Activated CD8-positive, alpha-beta memory T cell treated with anti-CD3 and anti-CD28 coated beads, Interleukin-2, amount 50 U/mL, for 48 hours (primary cell): Measurements from ENCODE around the gene ARPC5L.

ENCODE experiments used
- DNase-seq: peaks from one replicate; pipeline ENCODE4 v3.0.0-alpha.2; 2020

ARPC5L gene

DNA sequence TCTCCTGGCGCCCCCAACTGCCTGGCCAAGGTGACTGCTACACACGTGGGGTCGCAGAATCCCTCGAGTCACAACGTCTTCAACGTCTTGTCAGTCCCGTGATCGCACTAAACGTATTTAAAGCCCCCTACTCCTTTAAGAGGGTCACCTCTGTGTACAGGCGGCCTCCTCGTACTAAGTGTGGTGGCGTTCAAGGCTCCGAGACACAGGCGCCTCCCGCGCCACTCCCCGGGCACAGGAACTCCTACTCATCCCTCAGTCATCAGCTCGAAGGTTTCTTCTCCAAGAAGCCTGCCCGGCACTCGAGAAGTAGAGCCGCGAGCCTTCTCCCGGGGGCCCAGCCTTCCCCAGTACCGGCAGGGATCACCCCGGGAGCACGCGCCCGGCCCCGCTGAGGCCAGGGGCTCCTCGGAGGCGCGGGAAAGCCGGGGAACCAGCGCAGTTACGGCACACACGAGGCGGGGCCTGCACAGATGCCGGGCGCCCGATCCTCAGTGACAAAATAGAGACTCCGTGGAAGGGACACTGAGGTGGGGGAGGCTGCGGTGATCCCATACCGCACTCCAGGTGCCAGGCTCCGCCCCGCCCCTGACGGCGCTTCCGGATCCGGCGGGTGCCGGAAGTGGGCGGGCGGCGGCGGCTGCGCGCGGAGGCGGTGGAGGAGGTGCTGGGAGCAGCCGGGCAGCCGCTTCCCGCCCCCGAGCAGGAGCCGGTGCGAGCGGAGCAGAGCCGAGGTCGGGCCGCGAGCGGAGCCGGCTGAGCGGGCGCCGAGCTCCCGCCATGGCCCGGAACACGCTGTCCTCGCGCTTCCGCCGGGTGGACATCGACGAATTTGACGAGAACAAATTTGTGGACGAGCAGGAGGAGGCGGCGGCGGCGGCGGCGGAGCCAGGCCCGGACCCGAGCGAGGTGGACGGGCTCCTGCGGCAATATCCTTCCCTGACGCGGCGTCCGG is 6.9 kb downstream of the ARPC5L start:
- peak; percentile 97 for DNase-seq

DNA sequence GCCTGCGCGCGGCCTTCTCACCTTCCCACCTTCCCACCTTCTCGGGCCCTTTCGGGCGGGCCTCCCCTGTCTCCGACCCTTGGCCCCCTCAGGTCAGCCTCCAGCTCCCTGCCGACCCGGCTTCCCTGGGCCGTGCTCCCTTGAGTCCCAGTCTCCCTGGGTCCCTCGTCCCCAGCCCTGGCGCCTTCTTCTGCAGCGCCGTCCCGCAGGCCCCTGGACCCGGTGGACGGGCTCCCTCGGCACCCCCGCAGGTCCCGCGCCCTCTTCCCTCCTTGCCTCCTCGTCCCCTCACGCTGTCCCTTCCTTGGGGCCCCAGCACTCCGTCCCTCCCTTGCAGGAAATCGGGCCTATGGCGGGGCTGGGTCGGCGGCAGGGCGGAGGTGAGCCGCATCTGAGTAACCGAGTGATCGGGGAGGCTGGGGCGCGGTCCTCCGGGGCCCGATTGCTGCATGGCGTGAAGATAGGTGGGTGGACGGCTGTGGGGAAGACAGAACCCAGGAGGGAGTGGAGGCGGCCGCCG is 7.6 kb downstream of the ARPC5L start:
- peak; percentile 80 for DNase-seq

DNA sequence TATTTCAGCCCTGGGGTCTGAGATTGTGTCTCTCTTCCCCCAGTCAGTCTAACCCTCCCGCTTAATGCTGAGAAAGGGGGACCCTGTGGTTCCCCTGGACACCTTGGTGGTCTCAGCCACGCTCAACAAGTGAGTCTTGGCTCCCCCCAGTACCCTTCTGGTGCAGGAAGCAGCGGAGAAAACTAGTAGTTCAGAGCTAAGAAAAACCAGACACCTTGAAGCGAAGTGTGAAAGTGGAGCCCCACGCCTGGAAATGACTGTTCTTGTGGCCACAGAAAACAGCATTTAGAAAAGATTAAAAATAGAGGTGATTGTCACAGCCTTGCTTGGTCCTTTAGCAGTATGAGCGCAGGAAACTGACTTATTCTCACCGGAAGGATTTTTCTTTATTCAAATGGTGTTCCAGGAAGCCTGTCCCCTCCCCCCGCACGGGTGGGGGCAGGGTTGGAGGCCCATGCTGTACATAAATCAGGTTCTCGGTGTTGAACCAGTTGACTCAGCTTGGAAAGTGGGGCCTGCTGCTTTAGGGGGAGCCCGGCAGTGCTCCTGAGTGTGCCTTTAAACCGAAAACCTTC is 8.1 kb downstream of the ARPC5L start:
- DNase-seq = peak; percentile 90

DNA sequence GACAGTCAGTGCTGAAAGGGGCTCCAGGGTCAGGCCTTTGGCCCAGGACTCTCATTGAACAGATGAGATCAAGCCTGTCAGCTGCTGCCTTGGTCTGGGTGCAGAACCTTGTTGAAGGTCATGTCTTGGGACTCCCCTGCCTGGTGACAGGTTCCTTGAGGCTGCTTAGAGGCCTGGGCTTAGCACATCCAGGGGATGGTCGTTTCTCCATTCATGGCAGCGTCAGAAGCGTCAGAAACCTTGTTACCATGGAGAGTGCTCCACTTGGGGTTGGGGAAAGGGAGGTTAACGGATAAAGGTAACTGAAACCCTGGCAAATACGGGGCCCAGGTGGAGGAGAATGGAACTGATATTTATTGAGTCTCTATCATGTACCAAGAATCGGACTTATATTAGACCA is 8.8 kb downstream of the ARPC5L start:
- DNase-seq = no peak

DNA sequence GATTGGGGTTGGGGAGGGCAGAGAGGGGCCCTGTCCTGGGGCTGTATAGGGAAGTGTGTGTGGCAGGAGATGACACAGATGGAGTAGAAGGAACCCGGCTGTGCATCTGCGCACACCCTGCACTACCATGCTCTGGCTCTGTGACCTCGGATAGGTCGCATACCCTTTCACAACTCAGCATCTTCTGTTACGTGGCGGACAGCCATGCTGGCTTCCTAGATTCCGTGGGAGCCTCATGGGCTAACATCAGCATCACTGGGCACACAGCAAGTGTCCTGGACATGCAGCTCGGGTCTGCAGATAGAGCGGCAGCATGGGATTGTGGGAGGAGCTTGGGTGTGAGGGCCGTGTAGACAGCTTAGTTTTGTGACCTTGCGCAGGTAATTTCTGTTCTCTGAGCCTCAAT is 9.2 kb downstream of the ARPC5L start:
- no peak for DNase-seq

DNA sequence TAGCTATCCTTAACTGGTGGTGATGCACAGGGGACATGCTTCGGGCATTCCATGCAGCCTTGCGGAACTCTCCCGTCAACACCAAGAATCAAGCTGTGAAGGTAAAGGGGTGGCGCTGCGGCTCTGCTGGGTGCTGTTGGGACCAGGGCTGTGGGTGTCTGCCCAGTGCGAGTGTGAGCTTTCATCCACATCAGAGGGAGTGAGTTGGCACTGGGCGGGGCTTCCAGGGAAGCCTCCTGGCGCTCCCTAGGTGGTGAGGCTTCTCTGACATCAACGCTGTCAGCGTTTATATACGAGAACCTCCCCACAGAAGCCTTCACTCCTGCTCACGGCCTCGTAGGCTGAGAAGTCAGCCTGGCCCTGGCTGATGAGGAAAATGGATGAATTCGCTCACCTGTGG is 11.7 kb downstream of the ARPC5L start:
- DNase-seq = no peak

DNA sequence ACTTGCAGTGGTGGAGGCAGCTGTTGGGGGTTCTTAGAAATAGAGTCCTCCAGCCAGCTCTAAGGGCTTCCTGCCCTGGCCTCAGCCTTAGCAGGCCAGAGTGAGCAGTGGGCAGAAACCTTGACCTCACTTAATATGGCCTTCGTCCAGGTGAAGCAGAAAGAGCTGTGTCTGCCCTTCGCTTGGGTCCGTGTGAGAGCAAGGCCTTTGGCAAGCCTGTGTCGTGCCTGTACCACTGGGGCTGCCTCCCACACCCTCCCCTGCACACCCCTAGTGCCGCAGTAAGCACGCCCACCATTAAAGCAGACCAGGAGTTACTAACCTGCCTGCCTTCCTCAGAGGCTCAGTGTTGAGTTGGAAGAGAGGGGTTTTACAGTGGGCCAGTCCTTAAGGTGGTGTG is 13.6 kb downstream of the ARPC5L start:
- no peak for DNase-seq

DNA sequence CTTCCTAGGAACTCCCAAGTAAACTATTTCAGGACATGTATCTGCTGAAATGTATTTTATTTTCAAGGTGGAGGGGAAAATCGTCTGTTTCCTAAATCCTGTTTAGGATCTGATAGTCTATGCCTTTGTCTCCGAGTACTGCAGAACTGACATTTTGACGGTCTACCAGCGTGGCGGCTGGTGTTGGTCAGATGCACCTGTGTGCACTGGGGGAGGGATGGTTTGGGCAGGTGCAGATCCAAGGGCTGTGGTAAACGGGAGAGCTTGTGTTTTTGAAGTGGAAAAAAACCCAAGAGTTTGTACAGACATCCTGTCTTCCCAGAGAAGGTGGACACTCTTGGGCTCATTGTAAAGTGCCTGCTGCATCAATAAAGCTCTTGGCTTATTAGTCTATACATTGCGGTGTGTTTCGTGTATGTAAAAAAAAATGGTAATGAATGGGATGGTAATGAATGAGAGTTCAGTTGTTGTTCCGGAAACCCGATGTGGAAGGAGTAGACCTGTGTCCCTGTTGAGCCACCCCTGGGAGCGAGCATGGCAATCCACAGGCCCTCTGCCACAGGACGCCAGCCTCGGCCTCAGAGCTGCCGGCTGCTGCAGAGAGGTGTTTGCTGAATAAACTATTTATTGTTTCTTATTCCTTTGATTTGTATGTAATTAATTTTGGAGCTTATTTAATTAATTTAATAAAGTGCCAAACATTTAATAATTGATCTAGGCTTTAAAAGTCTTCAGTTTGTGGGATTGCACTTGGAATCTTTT is 15.3 kb downstream of the ARPC5L start:
- no peak for DNase-seq

DNA sequence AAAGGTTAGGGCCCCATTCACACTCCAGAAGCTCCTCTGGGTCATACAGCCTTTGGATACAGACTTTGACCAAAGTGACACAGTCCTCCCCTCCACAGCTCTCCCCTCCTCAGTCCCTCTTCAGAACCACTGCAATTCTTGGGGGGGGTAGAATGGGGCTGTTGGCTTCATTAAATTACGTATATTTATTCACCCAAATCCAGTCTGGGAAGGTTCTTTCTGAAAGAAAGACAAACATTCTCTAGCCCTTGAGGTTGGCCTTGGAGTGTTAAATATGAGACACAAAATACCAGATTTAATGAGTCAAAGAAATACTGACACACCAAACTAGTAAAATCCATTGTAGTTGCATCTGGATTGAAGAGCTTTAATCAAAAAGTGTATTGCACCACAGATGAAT is 16.1 kb downstream of the ARPC5L start:
- no peak for DNase-seq

DNA sequence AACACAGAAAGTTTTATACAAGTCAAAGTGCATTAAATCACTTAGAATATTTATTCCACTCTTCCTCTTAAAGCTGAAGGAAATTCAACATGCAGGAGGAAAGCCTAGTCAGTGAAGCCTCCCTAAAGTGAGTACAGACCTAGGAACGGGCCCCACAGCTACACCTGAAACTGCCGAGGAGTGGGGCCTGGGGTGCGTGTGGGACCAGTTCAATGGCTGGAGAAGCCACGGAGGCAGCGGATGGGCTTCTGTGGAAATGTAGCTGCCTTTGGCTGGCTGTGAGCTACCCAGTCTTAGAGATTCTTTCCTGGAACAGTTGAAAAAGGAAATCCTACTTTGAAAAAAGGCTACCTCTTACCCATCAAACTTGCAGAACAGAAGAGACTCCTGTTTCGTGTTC is 16.6 kb downstream of the ARPC5L start:
- no peak for DNase-seq

DNA sequence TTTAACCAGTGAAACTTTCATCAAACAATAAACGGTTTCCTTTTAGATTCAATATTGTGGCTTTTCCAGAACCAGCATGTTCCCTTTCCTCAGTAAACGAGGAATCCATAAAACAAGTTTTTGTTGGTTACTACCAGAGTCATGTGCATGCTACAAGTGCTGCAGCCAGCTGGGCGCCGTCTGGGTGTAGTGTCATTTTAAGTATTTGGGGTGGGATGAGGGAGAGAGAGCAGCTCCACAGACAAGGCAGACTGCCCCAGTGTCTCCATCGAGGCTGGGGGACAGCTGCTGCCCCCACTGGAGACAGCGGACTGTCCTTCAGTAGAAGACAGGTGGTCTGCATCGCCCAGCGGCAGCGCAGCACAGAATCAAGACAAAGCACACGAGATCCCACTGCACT is 17.3 kb downstream of the ARPC5L start:
- DNase-seq = no peak

DNA sequence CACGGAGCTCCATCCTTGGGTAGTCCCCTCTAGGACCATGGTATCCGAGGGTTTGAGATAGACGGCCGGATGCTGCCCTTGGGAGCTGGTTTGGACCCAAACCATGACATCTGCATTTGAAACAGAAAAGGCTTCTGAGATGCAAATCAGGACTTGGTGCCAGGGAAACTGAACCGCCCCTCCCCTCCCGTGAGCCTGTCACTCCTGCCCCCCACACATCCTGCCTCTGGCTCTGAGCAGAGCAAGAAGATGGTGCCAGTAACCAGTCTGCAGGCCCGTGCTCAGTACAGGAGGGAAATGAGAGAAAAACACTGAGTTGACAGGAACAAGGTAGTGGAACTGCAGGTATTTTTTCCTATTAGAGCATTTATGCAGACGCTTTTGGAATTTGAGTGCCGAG is 18.6 kb downstream of the ARPC5L start:
- DNase-seq = no peak

DNA sequence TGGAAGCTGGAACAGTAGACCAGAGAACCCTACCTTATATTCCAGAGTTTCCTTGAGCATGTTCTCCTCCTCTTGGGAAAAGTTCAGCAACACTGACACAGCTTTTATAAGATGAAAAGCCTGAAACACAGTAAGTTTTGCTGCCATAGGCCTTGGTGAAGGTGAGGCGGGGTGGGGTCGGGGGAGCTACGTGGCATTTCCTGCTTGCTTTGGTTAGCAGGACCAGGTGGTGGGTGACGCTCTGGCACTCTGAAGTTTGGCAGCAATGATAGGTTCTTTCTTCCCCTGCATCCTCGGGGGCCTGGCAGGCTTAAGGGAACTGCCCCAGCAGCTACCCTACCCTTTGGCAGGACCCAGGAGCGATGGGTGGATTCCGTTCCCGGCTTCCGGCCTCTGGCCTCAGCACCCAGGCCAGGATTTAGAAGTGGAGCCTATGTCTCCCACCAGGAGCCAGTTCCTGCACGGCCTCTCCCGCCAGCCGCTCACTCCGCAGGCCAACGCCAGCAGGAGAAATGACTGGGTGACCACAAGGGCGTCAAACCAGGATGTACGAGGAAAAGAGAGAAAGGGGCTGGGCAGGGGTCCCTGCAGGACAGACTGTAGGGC is 19.3 kb downstream of the ARPC5L start:
- DNase-seq = no peak

DNA sequence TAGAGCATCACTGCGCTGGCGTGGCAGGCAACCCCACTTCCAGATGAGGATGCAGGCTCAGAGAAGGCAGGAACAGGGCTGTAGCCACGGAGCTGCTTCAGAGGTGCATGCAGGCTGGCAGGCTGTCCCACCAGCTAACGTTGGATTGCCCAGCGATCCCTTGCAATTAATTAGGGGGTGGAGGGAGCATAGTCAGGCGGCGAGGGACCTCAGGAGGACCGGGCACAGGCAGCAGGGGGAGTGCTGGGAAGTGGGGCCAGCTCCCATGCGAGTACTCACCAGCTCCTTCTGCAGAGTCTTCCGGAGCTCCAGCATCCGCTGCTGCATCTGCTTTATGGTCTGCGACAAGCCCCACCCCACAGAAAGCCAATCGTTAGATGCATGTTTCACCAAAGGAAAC is 20.3 kb downstream of the ARPC5L start:
- no peak for DNase-seq

DNA sequence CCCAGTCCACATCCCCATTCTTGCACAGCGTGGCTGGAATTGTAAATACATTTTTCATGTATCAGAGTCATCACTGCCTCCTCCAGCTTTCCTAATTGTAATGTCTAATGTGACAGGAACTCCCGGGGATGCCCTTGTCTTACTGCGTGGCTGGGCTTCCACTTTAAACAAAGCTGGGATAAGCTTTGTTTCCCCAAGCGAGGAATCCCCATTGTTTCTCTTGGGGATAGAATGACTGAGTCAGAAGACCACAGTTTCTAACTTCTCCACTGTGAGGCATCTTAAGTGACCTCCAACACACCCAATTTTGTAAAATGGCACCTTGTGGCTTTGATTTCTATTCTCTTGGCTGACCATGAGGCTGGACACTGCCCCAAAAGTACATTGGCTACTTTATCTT is 22.4 kb downstream of the ARPC5L start:
- DNase-seq = no peak

DNA sequence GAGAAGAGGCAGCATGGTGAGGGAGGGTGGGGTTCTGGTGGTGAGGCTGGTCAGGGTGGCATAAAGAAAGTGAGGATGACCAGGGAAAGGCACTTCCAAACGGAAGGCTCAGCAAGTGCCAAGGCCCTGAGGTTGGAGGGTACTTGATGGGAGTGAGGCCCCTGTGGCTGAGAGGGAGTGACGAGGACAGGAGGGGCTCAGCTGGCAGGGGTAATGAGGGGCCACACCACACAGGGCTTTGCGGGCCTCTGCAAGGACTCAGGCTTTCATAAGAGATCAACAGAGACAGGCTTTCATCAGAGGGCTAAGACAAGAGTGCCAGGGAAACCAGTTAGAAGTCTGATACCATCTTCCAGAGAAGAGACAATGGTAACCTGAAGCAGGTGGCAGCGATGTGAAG is 23.6 kb downstream of the ARPC5L start:
- no peak for DNase-seq

DNA sequence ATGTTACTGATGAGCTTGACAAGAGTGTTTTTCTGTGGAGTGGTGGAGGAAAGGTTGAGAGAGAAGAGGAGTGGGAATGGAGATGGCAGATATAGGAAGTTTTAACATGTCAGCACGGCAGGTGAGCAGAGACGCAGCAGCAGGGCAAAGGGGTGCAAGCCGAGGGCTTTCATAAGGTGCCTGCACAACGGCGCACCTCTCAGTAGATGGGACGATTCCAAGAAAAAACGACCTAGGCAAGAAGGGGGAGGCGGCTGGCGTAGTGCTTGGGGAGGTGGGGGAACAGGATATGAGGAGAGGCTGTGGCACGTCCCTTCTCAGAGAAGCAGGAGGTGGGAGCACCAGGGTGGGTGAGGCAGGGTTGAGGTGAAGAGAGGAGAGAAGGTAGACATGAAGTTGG is 24.5 kb downstream of the ARPC5L start:
- no peak for DNase-seq

DNA sequence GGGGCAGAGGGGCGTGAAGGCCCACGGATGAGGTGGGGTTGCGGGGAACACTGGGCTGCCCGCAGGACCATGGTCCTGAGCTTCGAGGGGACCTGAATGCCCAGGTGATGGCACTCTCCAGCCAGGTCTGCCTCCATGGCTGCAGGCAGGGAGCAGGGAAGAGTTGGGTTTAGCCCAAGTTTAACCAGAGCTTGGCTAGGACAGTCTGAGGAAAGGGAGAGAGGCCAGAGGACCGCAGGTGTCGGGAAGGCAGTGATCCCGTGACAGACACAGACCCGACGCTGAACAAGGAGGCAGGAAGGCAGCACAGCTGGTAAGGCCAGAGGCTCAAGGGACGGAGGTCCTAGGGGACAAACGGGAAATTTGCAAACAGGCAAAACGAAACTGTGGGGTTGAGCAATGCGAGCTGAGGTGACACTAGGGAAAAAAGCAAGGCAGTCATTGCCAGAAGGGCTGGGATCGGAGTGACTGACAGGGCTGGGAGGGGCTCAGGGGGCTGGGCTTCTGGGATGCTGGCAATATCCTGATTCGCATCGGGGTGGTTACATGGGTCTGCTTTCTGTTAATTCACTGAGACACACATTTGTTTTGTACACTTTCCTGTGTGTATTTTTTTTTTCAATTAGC is 25.0 kb downstream of the ARPC5L start:
- no peak for DNase-seq

DNA sequence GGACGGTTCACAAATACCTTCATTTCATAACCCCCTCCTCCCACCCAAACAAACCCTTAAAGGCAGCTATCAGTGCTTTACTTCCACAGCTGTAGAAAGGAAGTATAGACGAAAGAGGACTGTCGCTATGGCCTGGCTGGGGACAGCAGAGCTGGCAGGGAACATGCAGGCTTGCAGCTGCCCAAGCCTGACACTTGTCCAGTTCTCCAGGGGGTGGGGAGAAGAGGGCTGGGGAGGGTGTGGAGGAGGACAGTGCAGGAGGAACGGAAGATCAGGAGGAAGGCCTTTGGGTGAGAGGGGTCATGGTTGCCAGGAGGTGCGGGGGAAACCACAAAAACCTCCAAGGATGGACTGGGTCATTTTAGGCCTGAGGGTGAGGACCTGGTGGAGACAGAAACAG is 25.9 kb downstream of the ARPC5L start:
- no peak for DNase-seq

DNA sequence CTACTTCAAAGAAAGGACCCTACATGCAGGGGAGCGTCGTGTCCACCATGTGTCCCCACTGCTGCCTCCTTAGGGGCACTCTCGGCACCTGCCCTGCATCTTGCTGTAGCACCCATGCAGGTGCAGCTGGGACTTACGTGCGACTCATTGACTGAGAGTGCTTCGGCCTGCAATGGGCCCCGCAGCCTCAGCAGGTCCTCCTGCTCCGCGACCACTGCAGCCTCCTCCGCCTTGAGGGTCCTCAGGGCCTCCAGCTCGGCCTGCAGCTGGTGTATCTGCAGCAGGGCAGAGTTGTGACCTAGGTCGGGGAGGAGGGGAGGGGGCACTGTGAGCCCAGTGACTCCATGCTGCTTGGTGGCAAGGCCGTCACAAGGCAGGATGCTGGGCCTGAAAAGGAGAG is 27.1 kb downstream of the ARPC5L start:
- DNase-seq = no peak

DNA sequence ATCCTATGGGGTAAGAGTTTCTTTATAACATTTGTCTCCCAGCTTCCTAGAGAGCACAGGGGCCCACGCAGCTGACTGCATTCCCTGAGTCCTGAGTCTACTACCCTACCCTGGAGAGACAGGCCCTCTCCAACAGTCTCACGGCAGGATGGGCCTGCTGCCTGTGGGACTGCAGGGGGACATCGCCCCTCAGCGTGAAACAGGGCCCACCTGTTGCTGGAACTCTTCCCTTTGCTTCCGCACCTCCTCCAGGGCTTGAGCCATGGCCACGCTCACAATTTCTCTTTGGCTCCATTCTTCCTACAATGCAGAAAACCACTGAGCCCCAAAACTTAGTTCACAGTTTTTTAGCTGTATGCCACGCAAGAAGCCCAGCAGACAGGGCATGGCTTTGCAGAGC is 28.2 kb downstream of the ARPC5L start:
- DNase-seq = no peak

DNA sequence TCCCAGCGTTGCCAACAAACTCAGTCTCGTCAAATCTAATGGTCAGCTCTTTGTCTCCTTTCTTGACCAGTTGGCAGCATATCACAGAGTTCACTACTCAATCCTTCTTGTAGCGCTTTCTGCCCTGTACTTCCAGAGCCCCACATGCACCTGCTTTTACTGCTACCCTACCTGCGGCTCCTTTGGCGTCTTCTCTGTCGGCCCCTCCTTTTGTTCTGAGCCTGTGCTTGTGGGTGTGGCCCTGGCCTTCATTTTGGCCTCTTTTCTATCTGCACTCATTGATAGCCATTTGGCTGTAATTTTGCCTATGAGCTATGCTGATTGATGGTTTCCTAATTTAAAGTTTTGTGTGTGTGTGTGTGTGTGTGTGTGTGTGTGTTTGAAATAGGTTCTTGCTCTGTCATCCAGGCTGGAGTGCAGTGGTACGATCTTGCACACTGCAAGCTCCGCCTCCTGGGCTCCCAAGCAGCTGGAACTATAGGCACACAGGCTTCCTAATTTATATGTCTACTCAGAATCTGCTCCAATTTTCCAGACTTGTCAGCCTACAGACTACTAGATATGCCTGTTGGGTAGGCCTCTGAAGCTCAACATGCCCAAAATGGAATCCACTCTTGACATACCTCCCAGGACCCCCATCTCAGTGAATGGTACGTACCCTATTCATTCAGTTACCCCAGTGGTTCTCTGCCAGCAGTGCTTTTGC is 32.3 kb downstream of the ARPC5L start:
- no peak for DNase-seq
